Activated naive CD4-positive, alpha-beta T cell treated with anti-CD3 and anti-CD28 coated beads, Interleukin-2, amount 50 U/mL, for 16 hours (primary cell): ENCODE results near the gene TXNDC5.

ENCODE experiments used
- DNase-seq: peaks from one replicate; pipeline ENCODE4 v3.0.0-alpha.2; 2020

The TXNDC5 gene

DNA sequence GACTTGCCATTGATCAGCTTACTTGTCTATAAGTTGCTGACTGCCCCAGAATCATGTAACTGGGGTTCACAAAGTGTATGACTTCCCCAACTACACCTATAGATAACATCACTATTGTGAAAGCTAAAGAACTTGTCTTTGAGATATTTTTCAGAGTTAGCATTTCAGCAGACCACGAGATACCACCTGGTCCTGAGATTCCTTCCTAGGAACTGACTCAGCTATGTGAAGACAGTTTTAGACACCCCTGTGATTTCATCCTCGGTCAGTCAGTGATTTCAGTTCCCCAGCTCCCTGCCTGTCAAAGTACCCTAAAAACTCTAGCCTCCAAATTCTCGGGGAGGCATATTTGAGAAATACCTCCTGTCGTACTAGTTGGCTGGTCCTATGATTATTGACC lies 62.4 kb downstream of the TXNDC5 start:
- DNase-seq = no peak

DNA sequence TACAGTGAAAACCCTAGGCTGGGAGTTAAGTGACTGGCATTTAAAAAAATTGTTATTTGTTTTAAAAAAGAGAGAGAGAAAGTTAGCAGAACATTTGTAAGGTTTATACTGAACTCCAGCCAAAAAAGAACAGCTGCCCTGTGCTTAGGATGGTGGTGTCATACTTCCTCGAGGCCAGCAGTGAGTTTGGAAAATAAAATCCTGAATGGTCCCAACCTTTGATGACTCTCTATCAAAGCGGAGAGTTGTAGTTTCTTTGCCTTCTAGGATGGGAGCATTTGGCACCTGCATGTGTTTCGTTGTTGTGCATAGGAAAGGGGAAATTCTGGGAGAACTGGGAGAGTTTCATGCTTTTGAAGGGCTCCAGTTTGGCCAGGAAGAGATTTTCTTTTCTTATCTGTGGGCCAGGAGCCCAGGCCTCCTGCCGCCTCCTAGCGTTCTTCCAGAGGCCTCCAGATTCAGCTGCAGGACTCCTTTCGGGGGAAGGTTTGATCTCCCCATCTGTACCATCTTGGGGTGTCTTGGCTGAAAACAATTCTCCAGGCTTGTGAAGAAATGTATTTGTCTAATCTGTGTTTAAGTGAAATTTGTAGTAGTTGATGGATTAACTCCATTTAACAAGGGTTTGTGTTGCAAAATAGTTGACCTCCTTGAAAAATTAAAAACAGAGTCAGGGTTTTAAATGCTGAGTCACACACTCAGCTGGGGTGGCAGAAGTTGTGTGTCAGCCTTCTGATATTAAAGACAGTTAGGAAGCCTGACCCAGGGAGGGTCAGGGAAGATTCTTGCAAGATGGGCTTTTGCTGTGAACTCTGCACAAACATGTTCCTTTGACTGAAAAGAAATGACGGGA lies 63.4 kb downstream of the TXNDC5 start:
- no peak for DNase-seq

DNA sequence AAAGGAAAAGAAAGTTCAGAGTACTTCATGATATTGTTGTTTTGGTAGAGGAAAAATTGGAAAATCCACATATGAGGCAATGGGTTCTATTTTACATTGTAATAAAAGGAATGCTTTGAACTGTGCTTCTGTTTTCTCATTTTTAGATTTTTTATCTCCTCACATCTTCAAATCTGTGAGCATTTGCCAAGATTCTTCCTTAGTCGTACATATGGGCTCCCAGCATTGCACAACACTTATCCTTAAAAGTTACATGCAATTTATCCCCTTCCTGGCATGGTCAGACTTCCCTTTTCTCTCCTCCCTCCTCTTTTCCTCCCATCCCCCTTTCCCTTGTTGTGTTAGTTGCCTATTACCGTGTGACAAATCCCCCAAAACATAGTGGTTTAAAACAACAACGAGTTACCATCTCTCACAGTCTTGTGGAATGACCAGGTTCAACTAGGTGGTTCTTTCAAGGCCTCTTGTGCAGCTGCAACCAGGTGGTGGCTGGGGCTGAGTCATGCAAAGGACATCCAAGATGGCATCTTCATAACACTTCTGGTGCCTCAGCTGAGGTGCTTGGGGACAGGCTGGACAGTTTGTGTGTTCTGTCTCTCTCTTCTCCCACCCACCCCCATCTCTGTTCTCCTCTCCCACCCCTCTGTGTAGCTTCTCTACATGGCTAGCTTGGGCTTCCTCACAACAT lies 68.7 kb downstream of the TXNDC5 start:
- DNase-seq = no peak

DNA sequence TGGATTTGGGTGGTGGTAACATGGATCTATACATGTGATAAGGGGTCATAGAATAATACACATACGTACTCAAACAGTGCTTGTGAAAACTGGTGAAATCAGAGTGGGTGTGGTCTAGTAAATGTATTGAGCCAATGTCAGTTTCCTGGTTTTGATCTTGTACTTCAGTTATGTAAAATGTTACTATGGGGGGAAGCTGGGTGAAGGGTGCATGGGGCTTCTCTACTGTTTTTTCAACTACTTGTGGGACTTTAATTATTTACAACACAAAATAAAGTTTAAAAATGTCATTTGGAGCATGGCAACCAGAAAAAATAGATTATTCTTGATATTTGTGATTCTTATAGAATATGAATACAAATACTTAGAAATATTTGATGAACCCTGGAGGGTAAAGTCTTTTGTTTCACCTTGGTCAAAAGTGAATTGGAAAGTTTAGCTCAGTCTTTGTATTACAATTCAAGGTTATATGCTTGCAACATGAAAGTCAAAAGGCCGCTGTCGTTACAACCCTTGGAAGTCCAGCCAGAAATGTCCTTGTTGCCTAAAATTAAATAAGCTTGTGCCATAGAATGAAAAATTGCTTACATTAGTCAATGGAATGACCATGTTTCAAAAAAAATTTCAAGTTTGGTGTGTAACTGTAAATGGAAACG lies 74.1 kb downstream of the TXNDC5 start:
- no peak for DNase-seq

DNA sequence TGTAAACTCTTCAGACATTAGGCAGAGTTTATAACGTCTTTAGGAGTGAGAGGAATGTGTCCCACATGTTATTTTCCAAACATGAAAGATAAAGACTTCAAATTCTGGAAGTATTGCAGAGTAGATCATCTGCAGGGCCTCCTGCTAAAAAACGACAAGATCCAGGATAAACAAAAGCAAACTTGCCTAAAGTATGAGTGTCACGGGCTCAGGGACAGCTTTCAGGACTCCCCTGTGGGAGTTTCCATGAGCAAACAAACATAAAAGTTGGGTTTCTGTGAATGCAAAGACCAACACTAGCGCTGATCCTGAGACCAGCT lies 76.9 kb downstream of the TXNDC5 start:
- DNase-seq = no peak

DNA sequence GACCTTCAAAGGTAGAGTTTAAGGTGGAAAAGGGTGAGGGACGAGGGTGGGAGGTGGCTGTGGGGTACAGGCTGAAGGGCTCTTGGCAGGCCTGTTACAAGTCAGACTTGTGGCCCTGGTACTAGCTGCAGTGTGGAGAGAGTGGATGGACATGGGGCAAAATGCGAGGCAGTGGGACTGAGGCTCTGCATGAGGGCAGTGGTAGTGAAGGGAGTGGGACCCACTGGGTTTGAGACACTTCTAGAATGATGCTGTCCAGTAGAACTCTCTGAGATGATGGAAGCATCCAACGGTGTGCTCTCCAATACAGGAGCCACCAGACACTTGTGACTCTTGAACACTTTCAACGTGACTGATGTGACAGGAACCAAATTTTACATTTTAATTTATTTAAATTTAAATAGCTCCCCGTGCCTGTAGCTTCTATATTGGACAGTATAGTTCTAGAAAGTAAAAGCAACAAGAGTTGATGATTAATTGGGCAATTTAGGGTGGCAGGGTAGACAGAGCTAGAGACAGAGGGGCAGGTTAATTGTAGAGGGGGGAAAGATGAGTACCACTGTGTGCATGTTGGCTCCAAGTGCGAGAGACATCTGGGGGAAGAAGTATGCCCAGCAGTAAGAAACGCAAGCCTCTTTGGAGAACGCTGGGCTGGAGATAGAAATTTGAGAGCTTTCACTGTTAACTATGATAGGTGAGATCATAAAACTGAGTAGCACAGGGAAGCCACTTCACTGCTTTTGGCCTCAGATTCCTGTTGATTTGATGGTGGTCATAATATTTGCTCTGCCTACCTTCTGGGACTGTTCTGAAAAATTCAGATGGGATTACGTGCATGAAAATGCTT lies 77.5 kb downstream of the TXNDC5 start:
- no peak for DNase-seq
